Raji (cell line): ENCODE data around the gene AKAP7.

Experiments
- POLR2A ChIP-seq: IDR thresholded peaks from 2 replicates; pipeline ENCODE4 v1.6.1; 2011; ENCODE audit warnings: low read depth, low read length, control low read depth; ENCODE audit not compliant: insufficient read depth

AKAP7 gene

DNA sequence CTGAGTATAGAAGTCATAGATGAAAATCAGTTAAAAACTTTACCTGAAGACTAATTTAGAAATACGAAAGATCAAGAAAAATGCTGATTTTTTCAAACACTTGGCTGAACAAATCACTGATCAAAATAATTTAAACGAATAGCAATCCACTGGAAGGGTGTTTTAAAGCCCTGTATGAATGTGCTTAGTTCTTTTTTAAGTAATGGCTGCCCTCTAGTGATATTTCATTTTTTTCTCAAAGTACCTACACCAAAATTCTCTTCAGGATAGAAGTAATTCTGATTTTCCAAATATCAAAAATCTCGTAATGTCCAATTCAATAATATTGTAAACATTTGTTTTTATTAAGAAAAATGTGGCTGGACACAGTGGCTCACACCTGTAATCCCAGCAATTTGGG lies 32.5 kb downstream of the AKAP7 start:
- TF ChIP-seq POLR2A, result no peak

DNA sequence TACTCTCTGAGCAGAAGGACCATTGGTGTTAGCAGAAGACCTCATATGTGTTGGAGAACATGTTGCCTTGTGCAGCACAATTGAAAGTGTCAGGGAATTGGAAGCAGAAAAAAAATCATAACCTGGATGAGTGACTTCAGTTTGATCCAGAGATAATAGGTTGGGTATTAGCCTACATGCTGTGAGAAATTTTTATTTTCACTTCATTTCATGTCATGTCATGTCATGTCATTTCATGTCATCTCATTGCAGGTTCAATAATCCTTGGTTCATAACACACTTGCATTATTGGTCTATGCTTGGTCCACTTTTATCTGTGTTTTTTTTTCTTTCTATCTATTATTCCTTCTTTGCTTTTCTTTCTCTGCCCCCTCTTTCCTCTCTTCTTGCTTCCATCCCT lies 34.3 kb downstream of the AKAP7 start:
- no peak for TF ChIP-seq POLR2A

DNA sequence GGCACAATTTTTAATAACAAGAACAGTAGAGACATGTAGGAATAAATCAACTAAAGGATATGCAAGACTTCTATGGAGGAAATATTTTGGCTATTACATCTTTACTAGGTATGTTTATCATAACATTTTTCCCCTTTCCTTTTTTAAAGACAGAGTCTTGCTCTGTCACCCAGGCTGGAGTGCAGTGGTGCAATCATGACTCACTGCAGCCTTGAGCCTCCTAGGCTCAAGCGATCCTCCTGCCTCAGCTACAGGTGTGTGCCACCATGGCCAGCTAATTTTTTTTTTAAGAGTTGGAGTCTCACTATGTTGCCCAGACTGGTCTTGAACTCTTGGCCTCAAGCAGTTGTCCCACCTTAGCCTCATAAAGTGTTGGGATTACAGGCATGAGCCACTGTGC lies 37.0 kb downstream of the AKAP7 start:
- TF ChIP-seq POLR2A, result no peak

DNA sequence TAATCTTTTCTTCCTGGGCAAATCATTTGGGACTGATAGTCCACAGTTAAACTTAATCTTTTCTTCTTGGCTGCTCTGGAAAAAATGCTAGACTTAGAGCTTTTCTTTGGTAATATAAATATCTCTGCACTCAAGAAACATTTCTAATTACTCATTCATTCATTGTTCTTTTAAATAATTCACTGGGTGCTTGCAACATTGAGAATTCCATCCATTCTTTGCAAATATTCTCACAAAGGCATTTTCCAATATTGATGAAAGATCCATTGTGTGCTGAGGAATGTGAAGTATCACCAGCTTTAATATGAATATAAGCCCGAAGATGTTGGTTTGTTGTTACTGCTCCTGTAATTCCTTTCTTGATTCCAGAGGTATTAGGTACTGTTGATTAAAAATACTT lies 38.4 kb downstream of the AKAP7 start:
- no peak for TF ChIP-seq POLR2A

DNA sequence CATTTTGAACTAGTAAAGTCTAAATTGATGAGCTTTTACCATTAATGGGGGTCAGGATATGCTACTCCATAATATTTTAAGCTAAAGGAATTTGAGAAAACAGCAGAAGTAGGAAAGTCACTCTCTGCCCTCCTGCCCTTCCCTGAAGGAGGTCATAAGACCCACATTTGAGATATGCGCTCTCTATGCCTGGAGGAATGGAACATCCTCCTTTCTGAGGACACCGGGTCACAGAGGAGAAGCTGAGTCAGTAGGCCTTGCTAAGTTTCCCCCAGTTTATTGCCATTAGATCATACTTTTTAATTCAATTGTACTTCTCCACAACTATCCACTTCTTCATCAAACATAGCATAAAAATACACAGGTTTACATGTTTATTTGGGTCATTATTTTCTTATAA lies 40.3 kb downstream of the AKAP7 start:
- no peak for TF ChIP-seq POLR2A

DNA sequence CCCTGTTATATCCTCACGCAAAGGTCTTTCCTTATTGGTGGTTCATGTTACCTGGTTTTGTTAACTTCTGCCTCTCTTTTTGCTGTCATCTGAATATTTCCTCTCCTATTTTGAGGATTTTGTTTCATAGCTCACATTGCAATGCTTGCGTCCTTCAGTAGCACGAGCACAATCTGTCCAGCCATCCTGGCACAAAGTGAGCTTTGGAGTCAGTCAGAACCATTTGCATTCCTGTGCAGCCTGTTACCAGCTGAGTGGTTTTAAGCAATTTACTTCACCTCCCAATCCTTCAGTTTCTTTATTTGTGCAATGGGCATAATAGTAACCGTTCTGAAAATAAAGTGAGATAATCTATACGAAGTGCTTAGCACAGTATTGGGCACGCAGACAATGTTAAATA lies 42.7 kb downstream of the AKAP7 start:
- no peak for TF ChIP-seq POLR2A

DNA sequence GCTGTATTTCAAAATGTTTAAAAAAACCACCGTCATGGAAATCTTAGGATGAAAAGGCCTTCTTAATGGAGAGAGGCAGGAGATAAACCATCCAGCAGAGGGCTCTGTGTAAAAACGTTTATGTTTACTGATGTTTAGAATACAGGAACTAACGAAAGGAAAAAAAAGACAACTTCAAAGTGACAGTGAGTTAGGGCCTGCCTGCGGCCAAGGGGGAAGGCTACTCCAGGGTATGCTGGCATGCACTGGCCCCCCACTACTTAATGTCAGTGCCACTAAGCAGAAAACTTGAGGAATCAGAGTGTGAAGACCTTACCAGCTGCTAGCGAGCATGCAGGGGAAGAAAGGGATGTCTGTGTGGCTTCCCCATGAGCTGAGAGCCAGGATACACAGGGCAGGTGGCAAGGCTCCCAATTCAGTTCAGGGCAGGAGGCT lies 47.7 kb downstream of the AKAP7 start:
- no peak for TF ChIP-seq POLR2A

DNA sequence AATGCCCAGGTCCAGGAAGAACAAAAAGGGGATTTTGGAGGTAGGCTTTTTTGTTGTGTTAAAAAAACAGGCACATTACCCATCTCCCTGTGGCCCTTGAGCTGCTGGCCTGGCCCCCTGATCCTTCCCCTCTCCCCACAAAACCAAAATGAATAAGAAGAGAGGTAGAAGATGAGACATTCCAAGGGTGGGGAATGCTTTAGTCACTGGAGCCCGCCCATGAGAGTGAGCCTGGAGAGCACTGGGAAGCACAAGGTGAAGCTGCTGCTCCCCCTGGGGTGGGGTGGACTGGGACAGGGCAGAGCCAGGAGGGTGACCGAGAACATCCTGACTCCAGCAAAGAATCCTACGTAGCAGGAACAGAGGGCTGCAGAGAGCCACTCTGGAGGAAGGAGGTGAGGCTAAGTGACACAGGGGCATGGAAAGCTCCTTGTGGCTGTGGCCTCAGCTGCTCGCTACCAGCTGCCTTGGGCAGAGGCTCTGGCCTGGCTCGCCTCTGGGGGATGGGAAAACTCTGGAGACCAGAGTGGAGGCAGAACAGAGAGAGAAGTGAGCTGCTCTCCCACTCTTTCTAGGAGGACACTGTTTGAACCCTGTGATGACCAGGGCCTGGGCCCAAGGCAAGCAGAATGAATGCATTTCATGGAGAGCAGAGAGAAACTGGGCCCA lies 48.3 kb downstream of the AKAP7 start:
- TF ChIP-seq POLR2A, result no peak

DNA sequence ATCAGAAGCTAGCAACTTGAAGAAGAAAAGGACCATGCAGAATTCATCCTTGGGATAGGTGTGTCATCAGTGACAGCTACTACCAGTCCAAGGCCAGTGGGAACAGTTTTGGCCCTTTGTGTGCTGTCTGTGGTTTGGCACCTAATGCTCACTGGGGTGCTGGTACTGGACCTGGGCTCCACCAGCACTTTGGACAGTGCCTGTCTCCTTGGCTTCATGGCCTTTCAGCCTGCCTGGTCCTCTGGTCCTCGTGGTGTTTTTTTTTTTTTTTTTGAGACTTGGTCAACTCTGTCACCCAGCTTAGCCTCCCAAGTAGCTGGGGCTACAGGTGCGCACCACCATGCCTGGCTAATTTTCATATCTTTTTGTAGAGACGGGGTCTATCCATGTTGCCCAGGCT lies 56.3 kb downstream of the AKAP7 start:
- TF ChIP-seq POLR2A, result no peak

DNA sequence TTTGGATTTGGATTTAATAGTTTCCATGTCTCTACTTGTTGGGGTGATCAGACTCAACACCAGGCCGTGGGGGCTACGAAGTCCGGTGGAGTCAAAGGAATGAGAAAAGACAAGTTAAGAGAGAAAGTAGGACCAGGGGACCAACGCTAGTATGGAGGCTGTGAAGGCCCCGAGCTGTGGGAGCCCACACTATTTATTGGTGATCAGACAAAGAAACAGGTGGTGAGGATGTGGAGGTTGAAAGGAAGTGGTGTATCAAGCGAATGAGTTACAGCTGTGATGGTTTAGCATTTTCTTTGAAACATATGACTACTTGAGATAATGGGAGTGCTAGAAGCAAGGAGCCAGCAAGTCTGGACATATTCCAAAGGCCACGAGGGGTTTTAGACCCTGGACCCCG lies 62.4 kb downstream of the AKAP7 start:
- no peak for TF ChIP-seq POLR2A

DNA sequence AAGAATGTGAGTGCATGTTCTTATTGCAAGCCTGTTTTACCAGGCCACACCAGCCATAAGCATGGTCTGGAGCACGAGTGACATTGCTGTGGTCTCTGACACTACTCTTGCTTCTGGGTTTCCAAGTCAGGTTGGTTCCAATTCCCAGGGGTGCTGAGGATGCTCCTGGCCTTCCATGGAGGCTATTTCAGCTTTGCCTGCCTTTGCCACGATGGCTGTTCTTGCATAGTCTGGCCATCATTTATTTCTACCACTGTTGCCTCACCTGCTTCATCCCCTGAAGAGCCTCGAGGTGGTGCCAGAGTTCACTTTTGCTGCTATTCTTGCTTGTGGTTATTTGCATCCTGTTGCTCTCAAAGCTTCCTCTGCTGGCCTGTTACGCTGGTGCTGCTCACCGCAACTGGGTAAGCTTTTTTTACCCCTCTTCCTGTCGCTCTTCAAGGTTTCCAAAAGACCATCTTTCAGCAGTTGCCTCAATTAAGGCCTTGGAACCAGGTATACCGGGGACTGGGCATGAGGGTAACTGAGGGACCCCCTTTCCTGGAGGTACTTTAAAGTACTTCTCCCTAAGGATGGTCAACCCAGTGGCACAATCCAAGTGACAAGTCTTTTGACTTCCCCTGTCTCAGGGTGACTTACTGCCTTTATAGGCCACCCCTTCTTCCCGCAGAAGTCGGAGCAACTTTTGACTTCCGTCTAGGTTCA lies 64.5 kb downstream of the AKAP7 start:
- no peak for TF ChIP-seq POLR2A

DNA sequence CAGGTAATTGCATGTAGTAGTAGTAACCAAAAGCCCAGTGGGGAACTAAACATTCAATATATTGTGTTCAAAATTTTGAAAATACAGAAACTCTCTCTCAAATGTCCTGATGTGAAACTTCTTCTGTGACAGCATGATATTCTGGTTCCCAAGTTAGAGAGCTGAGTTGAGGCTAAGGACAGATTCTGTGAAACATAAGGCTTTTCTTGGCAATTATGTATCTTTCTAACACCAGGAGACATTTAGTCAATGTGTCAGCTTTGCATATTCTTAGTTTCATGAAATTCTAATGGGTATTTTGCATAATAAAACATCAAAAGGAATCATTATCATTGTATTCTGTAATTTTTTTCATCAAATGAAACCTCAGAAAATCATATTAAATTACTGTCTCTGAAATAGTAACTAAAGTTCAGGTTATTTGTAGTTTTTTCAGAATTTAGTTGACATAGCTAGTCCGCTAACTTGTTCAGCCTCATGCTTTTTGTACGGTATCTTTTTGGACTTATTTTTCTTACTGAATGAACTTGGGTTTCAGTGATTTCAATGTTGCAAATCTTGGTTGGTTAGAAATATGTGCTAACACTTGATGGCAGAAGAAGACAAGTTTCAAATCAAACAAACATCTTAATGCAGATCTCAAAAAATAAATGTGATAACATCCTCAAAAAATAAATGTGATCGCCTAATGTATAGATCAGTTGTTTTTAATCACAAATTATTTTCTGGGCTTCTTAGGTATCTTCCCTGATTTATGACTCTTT lies 70.4 kb downstream of the AKAP7 start:
- no peak for TF ChIP-seq POLR2A

DNA sequence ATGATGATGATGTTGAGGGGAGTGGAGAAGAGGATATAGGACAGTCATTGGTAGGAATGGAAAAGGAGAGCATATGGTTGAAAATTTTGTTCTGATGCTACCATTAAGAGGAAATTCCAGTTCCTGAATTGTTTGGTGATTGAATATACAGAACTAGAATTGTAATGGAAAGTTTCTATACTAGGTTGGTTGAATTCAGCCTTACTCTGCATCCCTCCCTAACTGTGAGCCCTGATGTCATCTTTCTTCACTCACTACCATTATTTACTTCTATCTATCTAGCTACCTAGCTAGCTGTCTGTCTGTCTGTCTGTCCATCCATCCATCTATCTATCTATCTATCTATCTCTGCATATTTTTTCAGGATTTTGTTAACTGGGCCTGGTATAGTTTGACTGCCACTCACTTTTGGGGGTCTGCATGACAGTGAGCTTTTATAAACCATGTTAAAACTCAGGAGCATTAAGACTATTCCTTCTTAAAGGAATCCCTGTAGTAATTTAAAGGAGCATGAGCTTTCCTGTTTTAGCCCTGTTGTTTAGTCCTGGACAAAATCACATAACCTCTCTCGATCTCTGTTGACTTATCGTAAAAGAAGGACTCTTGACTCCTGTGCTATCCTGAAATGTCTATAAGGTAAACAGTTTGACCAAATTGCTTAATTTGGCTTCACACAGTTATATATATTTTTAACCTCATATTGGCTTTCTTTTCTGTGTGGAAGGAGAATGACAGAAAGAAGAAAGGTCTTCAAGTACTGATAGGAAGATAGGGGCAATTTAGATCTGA lies 71.4 kb downstream of the AKAP7 start:
- TF ChIP-seq POLR2A, result no peak

DNA sequence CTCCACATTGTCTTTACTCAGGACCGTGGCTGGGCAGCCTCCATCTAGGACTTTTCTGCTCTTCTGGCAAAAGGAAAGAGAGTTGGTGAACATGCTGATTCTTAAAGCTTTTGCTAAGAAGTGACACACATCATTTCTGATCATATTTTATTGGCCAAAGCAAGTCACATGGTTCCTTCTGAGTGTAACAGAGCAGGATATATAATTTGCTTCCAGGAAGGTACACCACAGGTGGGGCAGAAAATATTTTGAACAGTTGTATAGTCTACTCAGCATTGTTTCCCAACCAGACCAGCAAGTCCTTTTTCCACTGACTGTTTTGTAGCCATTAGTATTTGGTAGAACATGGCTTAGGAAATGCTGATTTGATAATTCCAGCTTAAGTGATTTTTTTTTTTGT lies 73.5 kb downstream of the AKAP7 start:
- no peak for TF ChIP-seq POLR2A

DNA sequence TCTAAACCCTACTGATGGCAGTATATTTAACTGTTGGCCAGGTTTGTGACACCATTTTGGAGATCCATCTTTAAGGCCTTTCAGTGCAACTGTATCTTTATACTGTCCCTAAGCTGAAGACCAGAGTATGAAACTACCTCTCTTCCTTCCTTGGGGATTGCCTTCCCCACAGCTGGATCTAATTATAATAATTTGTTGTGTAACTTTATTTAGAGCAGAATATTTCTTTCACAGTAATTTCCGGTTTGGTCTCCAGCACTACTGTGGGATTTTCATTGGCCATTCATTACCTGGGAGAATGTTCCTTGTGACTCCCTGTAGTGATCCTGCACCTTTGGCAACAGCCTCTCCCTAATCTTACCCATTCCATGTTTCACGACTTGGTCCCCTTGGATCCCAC lies 75.2 kb downstream of the AKAP7 start:
- TF ChIP-seq POLR2A, result no peak
